ENCODE results near the gene MRPL19. TPM values are rescaled to one million over a fixed set of nuclear protein-coding genes. Genes with fewer than 3 reads are reported as not detected.
A peak's percentile ranks its signal among the peaks of the same experiment; 100 is the strongest.

MRPL19 gene
- total and polyA plus RNA-seq, 2 of the 13 experiments (the other 11 are each of a cell fraction or from before 2014, with no cell fraction given): 43.2 to 163 TPM

DNA sequence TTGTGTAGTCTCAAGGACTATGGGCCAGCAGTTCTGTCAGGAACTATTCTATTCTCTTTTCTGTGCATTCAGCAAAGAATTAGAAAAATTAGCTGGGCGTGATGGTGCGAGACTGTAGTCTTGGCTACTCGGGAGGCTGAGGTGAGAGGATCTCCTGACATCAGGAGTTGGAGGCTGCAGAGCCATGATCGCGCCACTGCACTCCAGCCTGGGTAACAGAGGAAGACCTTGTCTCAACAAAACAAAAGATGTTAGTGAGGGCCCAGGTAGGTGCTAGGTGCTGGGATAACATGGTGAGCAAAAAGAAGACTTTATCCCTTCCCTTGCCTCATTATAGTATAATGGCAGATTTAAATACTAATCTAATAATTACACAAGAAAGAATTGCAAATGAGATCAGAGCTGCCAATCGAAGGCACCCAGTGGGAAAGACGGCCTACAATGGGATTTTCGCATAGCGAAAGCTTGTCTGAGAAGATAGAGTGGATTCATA, 447 bp upstream of the MRPL19 start (continued):
- TF ChIP-seq, protein P1, sequence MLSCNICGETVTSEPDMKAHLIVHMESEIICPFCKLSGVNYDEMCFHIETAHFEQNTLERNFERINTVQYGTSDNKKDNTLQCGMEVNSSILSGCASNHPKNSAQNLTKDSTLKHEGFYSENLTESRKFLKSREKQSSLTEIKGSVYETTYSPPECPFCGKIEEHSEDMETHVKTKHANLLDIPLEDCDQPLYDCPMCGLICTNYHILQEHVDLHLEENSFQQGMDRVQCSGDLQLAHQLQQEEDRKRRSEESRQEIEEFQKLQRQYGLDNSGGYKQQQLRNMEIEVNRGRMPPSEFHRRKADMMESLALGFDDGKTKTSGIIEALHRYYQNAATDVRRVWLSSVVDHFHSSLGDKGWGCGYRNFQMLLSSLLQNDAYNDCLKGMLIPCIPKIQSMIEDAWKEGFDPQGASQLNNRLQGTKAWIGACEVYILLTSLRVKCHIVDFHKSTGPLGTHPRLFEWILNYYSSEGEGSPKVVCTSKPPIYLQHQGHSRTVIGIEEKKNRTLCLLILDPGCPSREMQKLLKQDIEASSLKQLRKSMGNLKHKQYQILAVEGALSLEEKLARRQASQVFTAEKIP (CRISPR knock-in tag; IDR thresholded peaks at IDR 0.05; ENCODE audit: borderline replicate concordance): no peak
- TF ChIP-seq TBX2 (CRISPR knock-in tag; IDR thresholded peaks at IDR 0.05; ENCODE audit: borderline replicate concordance): no peak
- TF ChIP-seq KDM5B (CRISPR knock-in tag; IDR thresholded peaks at IDR 0.05; ENCODE audit: borderline replicate concordance): no peak
- TF ChIP-seq, protein P2, sequence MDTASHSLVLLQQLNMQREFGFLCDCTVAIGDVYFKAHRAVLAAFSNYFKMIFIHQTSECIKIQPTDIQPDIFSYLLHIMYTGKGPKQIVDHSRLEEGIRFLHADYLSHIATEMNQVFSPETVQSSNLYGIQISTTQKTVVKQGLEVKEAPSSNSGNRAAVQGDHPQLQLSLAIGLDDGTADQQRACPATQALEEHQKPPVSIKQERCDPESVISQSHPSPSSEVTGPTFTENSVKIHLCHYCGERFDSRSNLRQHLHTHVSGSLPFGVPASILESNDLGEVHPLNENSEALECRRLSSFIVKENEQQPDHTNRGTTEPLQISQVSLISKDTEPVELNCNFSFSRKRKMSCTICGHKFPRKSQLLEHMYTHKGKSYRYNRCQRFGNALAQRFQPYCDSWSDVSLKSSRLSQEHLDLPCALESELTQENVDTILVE (CRISPR knock-in tag; IDR thresholded peaks at IDR 0.05): no peak
- no peak for TF ChIP-seq POLR2G (IDR thresholded peaks at IDR 0.05; ENCODE audit: low read depth, low read length)
- 0 out of 2 replicates have a peak, but pooled peaks have one; percentile 8 for TF ChIP-seq DMTF1 (CRISPR knock-in tag; IDR thresholded peaks at IDR 0.05)
- TF ChIP-seq ZNF121 (CRISPR knock-in tag; IDR thresholded peaks at IDR 0.05): no peak
- TF ChIP-seq SPEN (CRISPR knock-in tag; IDR thresholded peaks at IDR 0.05; ENCODE audit: low read depth): no peak
- TF ChIP-seq ZNF383 (CRISPR knock-in tag; IDR thresholded peaks at IDR 0.05; ENCODE audit: borderline replicate concordance): no peak
- TF ChIP-seq, protein P3, sequence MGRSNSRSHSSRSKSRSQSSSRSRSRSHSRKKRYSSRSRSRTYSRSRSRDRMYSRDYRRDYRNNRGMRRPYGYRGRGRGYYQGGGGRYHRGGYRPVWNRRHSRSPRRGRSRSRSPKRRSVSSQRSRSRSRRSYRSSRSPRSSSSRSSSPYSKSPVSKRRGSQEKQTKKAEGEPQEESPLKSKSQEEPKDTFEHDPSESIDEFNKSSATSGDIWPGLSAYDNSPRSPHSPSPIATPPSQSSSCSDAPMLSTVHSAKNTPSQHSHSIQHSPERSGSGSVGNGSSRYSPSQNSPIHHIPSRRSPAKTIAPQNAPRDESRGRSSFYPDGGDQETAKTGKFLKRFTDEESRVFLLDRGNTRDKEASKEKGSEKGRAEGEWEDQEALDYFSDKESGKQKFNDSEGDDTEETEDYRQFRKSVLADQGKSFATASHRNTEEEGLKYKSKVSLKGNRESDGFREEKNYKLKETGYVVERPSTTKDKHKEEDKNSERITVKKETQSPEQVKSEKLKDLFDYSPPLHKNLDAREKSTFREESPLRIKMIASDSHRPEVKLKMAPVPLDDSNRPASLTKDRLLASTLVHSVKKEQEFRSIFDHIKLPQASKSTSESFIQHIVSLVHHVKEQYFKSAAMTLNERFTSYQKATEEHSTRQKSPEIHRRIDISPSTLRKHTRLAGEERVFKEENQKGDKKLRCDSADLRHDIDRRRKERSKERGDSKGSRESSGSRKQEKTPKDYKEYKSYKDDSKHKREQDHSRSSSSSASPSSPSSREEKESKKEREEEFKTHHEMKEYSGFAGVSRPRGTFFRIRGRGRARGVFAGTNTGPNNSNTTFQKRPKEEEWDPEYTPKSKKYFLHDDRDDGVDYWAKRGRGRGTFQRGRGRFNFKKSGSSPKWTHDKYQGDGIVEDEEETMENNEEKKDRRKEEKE (IDR thresholded peaks at IDR 0.05): no peak
- TF ChIP-seq ZNF275 (CRISPR knock-in tag; IDR thresholded peaks at IDR 0.05; ENCODE audit: borderline replicate concordance): 0 out of 2 replicates have a peak, but pooled peaks have one; percentile 12
- no peak for TF ChIP-seq POGZ (CRISPR knock-in tag; IDR thresholded peaks at IDR 0.05)
- TF ChIP-seq, protein P4, sequence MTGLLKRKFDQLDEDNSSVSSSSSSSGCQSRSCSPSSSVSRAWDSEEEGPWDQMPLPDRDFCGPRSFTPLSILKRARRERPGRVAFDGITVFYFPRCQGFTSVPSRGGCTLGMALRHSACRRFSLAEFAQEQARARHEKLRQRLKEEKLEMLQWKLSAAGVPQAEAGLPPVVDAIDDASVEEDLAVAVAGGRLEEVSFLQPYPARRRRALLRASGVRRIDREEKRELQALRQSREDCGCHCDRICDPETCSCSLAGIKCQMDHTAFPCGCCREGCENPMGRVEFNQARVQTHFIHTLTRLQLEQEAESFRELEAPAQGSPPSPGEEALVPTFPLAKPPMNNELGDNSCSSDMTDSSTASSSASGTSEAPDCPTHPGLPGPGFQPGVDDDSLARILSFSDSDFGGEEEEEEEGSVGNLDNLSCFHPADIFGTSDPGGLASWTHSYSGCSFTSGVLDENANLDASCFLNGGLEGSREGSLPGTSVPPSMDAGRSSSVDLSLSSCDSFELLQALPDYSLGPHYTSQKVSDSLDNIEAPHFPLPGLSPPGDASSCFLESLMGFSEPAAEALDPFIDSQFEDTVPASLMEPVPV (CRISPR knock-in tag; IDR thresholded peaks at IDR 0.05): no peak
- 0 out of 2 replicates have a peak, but pooled peaks have one; percentile 1 for TF ChIP-seq ZNF180 (CRISPR knock-in tag; IDR thresholded peaks at IDR 0.05; ENCODE audit: borderline replicate concordance, low read depth)
- TF ChIP-seq ATRX (CRISPR knock-in tag; IDR thresholded peaks at IDR 0.05; ENCODE audit: borderline replicate concordance): no peak
- TF ChIP-seq ZNF24 (IDR thresholded peaks at IDR 0.05): no peak; the same call in 1 of the 2 replicates
- TF ChIP-seq ZNF331 (CRISPR knock-in tag; IDR thresholded peaks at IDR 0.05): no peak
- TF ChIP-seq SNAI1 (CRISPR knock-in tag; IDR thresholded peaks at IDR 0.05; ENCODE audit: borderline replicate concordance): no peak

Data from HepG2 (cell line).